ENCODE data around the gene EPS15. TPM values are rescaled to one million over a fixed set of nuclear protein-coding genes. Genes with fewer than 3 reads are reported as not detected.

The EPS15 gene
- total and polyA plus RNA-seq, 4 donors, result 8.8 to 52.1 (median 19.1) TPM

- Histone ChIP-seq H3K27ac (ENCODE audit: low read depth in 1 of 2, low read length in 2 of 2) (no peak overlapping the region), H3K36me3 (ENCODE audit: control insufficient read depth in 4 of 4, insufficient read depth in 3 of 4, low read depth in 1 of 4, low read length in 3 of 4) (no peaks in the 10 kb centered on the region), H3K9ac (ENCODE audit: low read depth in 1 of 2, low read length in 2 of 2) (no peak overlapping the region), H3K4me3 (ENCODE audit: low read depth in 1 of 3, low read length in 3 of 3) (no peak overlapping the region), H3K27me3 (ENCODE audit: control insufficient read depth in 4 of 4, insufficient read depth in 4 of 4, low read length in 3 of 4) (no peaks in the 10 kb centered on the region), H3K9me3 (ENCODE audit: control insufficient read depth in 4 of 4, low read length in 3 of 4) (no peaks in the 10 kb centered on the region), H3K4me1 (ENCODE audit: control insufficient read depth in 4 of 4, insufficient read depth in 4 of 4, low read length in 3 of 4) (peaks cover 0 to 2% (median 0%) of the 10 kb centered on the region in 4 donors)
- WGBS, result 96% methylated on average over 1 of the region's 1 CpG
- no peak for DNase-seq (ENCODE audit: low spot score)
- TF ChIP-seq NR2F2 (IDR thresholded peaks at IDR 0.05) (no peak), JUND (IDR thresholded peaks at IDR 0.05) (no peak), ZBTB33 (IDR thresholded peaks at IDR 0.05) (no peak), HNF4A (conservative IDR thresholded peaks at IDR 0.05) (no peak), FOXA2 (IDR thresholded peaks at IDR 0.05) (no peak), ATF3 (IDR thresholded peaks at IDR 0.05) (no peak), RAD21 (IDR thresholded peaks at IDR 0.05) (no peak), CTCF (IDR thresholded peaks at IDR 0.05; ENCODE audit: low read depth, low read length, missing input control) (no peak), EGR1 (IDR thresholded peaks at IDR 0.05; ENCODE audit: low read depth in 2 of 2) (no peak)
- TF ChIP-seq, protein P1, sequence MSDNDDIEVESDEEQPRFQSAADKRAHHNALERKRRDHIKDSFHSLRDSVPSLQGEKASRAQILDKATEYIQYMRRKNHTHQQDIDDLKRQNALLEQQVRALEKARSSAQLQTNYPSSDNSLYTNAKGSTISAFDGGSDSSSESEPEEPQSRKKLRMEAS (IDR thresholded peaks at IDR 0.05), result no peak
Observed at GRCh38 chr1:51524817-51525216, 5.8 kb upstream of the EPS15 start.

GRCh38 chr1:51523931-51524330 is 4.9 kb upstream of the EPS15 start:
- Histone ChIP-seq H3K9ac (ENCODE audit: low read depth in 1 of 2, low read length in 2 of 2) (no peak overlapping the region), H3K27ac (ENCODE audit: low read depth in 1 of 2, low read length in 2 of 2) (no peak overlapping the region), H3K9me3 (ENCODE audit: control insufficient read depth in 4 of 4, low read length in 3 of 4) (no peaks in the 10 kb centered on the region), H3K27me3 (ENCODE audit: control insufficient read depth in 4 of 4, insufficient read depth in 4 of 4, low read length in 3 of 4) (no peaks in the 10 kb centered on the region), H3K4me3 (ENCODE audit: low read depth in 1 of 3, low read length in 3 of 3) (no peak overlapping the region), H3K36me3 (ENCODE audit: control insufficient read depth in 4 of 4, insufficient read depth in 3 of 4, low read depth in 1 of 4, low read length in 3 of 4) (no peaks in the 10 kb centered on the region), H3K4me1 (ENCODE audit: control insufficient read depth in 4 of 4, insufficient read depth in 4 of 4, low read length in 3 of 4) (peaks cover 0 to 4% (median 0%) of the 10 kb centered on the region in 4 donors)
- no peak for TF ChIP-seq NR2F2 (IDR thresholded peaks at IDR 0.05)
- TF ChIP-seq, protein P1 (IDR thresholded peaks at IDR 0.05), result no peak
- no peak for TF ChIP-seq RAD21 (IDR thresholded peaks at IDR 0.05)
- TF ChIP-seq, protein P2, sequence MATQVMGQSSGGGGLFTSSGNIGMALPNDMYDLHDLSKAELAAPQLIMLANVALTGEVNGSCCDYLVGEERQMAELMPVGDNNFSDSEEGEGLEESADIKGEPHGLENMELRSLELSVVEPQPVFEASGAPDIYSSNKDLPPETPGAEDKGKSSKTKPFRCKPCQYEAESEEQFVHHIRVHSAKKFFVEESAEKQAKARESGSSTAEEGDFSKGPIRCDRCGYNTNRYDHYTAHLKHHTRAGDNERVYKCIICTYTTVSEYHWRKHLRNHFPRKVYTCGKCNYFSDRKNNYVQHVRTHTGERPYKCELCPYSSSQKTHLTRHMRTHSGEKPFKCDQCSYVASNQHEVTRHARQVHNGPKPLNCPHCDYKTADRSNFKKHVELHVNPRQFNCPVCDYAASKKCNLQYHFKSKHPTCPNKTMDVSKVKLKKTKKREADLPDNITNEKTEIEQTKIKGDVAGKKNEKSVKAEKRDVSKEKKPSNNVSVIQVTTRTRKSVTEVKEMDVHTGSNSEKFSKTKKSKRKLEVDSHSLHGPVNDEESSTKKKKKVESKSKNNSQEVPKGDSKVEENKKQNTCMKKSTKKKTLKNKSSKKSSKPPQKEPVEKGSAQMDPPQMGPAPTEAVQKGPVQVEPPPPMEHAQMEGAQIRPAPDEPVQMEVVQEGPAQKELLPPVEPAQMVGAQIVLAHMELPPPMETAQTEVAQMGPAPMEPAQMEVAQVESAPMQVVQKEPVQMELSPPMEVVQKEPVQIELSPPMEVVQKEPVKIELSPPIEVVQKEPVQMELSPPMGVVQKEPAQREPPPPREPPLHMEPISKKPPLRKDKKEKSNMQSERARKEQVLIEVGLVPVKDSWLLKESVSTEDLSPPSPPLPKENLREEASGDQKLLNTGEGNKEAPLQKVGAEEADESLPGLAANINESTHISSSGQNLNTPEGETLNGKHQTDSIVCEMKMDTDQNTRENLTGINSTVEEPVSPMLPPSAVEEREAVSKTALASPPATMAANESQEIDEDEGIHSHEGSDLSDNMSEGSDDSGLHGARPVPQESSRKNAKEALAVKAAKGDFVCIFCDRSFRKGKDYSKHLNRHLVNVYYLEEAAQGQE (IDR thresholded peaks at IDR 0.05), result no peak
- no peak for TF ChIP-seq EGR1 (IDR thresholded peaks at IDR 0.05; ENCODE audit: low read depth in 2 of 2)
- TF ChIP-seq YY1 (IDR thresholded peaks at IDR 0.05), result no peak
- TF ChIP-seq HNF4A (conservative IDR thresholded peaks at IDR 0.05), result no peak
- no peak for TF ChIP-seq JUND (IDR thresholded peaks at IDR 0.05)
- TF ChIP-seq TAF1 (conservative IDR thresholded peaks at IDR 0.05), result no peak
- no peak for TF ChIP-seq RXRA (IDR thresholded peaks at IDR 0.05)
- no peak for TF ChIP-seq ATF3 (IDR thresholded peaks at IDR 0.05)
- TF ChIP-seq GABPA (IDR thresholded peaks at IDR 0.05 in 1 of 2, conservative IDR thresholded peaks at IDR 0.05 in 1 of 2), result no peak
- no peak for TF ChIP-seq CTCF (IDR thresholded peaks at IDR 0.05; ENCODE audit: low read depth, low read length, missing input control)
- WGBS, result 83% methylated on average over 4 of the region's 4 CpGs
- no peak for DNase-seq (ENCODE audit: low spot score)

Data from liver (tissue), 9 donors.